CD4-positive, alpha-beta T cell treated with Interleukin-15 for 4 hours (primary cell): Measurements from ENCODE around the gene FAM107A.

Experiments used
- DNase-seq: peaks from one replicate; pipeline ENCODE4 v3.0.0-alpha.2; 2020; ENCODE audit warnings: low spot score

The FAM107A gene

DNA sequence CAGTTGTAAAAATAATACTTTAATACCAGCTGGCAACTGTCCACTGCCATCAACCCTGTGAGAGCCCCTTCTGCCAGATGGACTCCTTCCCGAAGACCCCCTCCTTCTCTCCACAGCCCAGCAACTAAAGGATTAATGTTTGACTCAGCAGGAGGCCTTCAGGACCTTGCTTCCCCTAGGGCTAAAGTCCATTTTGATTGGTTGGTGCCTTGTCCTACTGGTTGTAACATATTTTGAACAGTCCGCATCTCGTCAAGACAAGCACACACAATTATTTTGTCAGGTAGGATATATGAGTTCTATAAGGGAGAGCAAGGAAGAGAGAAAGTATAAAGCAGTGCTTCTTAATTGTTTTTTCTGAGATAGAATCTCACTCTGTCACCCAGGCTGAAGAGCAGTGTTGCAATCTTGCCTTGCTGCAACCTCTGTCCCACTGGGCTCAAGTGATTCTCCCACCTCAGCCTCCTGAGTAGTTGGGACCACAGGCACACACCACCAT lies 58.9 kb downstream of the FAM107A start:
- DNase-seq = no peak

DNA sequence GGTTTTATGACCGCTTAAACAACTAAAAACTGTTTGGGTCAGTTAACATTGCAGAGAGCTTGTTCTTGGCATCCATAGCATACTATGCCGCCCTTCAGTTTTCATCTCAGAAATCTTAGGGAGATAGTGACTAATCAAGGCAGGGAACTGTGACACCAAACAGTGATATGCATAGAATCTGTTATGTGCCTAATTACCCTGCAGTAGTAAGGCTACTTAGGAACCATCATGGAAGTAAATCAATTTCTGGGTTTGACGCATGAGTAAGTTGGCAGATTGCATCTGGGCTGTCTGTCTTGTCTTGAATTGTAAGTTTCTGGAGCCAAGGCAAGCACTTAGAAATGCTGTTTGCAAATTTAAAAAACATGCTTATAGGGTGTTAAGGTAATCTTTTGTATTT lies 62.8 kb downstream of the FAM107A start:
- DNase-seq = no peak
